GM10266 (cell line): ENCODE data around the gene ERICH2.

Experiments used
- DNase-seq: peaks from one replicate; pipeline ENCODE4 v3.0.0; 2012; ENCODE audit errors: extremely low spot score
- TF ChIP-seq, protein P1 (sequence below): IDR thresholded peaks from 2 replicates; pipeline ENCODE4 v1.5.1; 2012; ENCODE audit warnings: mild to moderate bottlenecking, low read depth; ENCODE audit not compliant: control insufficient read depth, insufficient read depth; ENCODE audit errors: missing control alignments

The ERICH2 gene

GRCh38 chr2:170737821-170738220 lies 32.4 kb upstream of the ERICH2 start:
- DNase-seq, result no peak
- TF ChIP-seq, protein P1, sequence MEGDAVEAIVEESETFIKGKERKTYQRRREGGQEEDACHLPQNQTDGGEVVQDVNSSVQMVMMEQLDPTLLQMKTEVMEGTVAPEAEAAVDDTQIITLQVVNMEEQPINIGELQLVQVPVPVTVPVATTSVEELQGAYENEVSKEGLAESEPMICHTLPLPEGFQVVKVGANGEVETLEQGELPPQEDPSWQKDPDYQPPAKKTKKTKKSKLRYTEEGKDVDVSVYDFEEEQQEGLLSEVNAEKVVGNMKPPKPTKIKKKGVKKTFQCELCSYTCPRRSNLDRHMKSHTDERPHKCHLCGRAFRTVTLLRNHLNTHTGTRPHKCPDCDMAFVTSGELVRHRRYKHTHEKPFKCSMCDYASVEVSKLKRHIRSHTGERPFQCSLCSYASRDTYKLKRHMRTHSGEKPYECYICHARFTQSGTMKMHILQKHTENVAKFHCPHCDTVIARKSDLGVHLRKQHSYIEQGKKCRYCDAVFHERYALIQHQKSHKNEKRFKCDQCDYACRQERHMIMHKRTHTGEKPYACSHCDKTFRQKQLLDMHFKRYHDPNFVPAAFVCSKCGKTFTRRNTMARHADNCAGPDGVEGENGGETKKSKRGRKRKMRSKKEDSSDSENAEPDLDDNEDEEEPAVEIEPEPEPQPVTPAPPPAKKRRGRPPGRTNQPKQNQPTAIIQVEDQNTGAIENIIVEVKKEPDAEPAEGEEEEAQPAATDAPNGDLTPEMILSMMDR, result no peak

DNA sequence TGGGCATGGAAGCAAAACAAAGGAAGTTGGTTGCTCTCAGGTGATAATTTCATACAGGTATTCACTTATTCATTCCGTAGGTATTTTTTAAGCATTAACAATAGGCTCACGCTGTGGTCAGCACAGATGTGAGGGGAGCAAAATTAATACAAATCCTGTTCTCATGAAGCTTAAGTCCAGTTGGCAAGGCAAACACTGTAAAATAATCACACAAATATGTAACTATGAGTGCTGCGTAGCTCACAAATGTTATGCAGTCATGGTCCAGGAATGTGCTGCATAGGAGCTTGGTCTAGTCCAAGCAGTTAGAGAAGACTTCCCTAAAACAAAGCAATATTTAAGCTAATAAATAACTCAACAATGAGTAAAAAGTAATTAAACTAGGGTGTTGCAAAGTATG lies 31.1 kb upstream of the ERICH2 start:
- DNase-seq, result no peak

GRCh38 chr2:170739507-170740046 lies 30.6 kb upstream of the ERICH2 start:
- no peak for DNase-seq
- TF ChIP-seq, protein P1, result no peak

More for the DNA sequence above, 31.1 kb upstream of the ERICH2 start:
- TF ChIP-seq, protein P1, result no peak

GRCh38 chr2:170740660-170741059 lies 29.5 kb upstream of the ERICH2 start:
- TF ChIP-seq, protein P1, result no peak
- DNase-seq, result no peak

GRCh38 chr2:170742000-170742399 lies 28.2 kb upstream of the ERICH2 start:
- no peak for DNase-seq
- TF ChIP-seq, protein P1, result no peak

GRCh38 chr2:170742896-170743529 lies 27.2 kb upstream of the ERICH2 start:
- TF ChIP-seq, protein P1, result no peak
- DNase-seq, result no peak

- DNase-seq, result no peak
- TF ChIP-seq, protein P1, result no peak
Observed at GRCh38 chr2:170743530-170744239, 26.5 kb upstream of the ERICH2 start.
